Endodermal cell (in vitro differentiated cells): ENCODE data around the gene ATP5MC2. TPM values are rescaled to one million over a fixed set of nuclear protein-coding genes. Genes with fewer than 3 reads are reported as not detected.

Experiments
- DNase-seq: peaks from one replicate; pipeline ENCODE4 v3.0.0-alpha.2; 2017
- H3K27ac ChIP-seq: 2 replicates; pipeline ENCODE4 v1.5.1; 2013; ENCODE audit warnings: mild to moderate bottlenecking, low read depth, low read length, moderate library complexity
- H3K27me3 ChIP-seq: 2 replicates; pipeline ENCODE4 v1.6.1; 2013; ENCODE audit warnings: mild to moderate bottlenecking, low read length, moderate library complexity; ENCODE audit not compliant: insufficient read depth, control insufficient read depth, poor library complexity, severe bottlenecking
- H3K36me3 ChIP-seq: 2 replicates; pipeline ENCODE4 v1.7.0; 2013; ENCODE audit warnings: mild to moderate bottlenecking, low read length, moderate library complexity; ENCODE audit not compliant: control insufficient read depth, insufficient read depth
- H3K4me1 ChIP-seq: one replicate; pipeline ENCODE4 v1.7.0; 2013; ENCODE audit warnings: low read length; ENCODE audit not compliant: control insufficient read depth, insufficient read depth
- H3K4me3 ChIP-seq: 2 replicates; pipeline ENCODE4 v1.5.1; 2013; ENCODE audit warnings: mild to moderate bottlenecking, low read length, moderate library complexity
- H3K9ac ChIP-seq: 2 replicates; pipeline ENCODE4 v1.6.1; 2013; ENCODE audit warnings: mild to moderate bottlenecking, low read length, moderate library complexity; ENCODE audit not compliant: poor library complexity, severe bottlenecking; ENCODE audit errors: extremely low read depth
- H3K9me3 ChIP-seq: 2 replicates; pipeline ENCODE4 v1.6.1; 2013; ENCODE audit warnings: mild to moderate bottlenecking, low read length, moderate library complexity; ENCODE audit not compliant: control insufficient read depth
- H3K27ac Mint-ChIP-seq: 2 replicates; pipeline ENCODE4 v1.8.0; 2020; ENCODE audit warnings: mixed read lengths
- H3K27me3 Mint-ChIP-seq: 2 replicates; pipeline ENCODE4 v1.8.0; 2021; ENCODE audit warnings: mild to moderate bottlenecking, mixed read lengths; ENCODE audit not compliant: insufficient read depth
- H3K36me3 Mint-ChIP-seq: 2 replicates; pipeline ENCODE4 v1.8.0; 2020; ENCODE audit warnings: low read depth, mixed read lengths
- H3K4me1 Mint-ChIP-seq: 2 replicates; pipeline ENCODE4 v1.8.0; 2020; ENCODE audit warnings: mixed read lengths
- H3K4me3 Mint-ChIP-seq: 2 replicates; pipeline ENCODE4 v1.8.0; 2020; ENCODE audit warnings: mild to moderate bottlenecking, moderate library complexity, mixed read lengths
- H3K9me3 Mint-ChIP-seq: 2 replicates; pipeline ENCODE4 v1.8.0; 2020; ENCODE audit warnings: mild to moderate bottlenecking, mixed read lengths
- CTCF ChIP-seq: fragments of 200-600 bp; sonication (generic); conservative IDR thresholded peaks from 2 replicates; pipeline ENCODE4 v1.5.0; 2021; ENCODE audit warnings: antibody characterized with exemption, mild to moderate bottlenecking
- WGBS, 2 experiments: methylation state at CpG; one replicate each; pipeline versions ENCODE4 v1.1.5 to v1.1.7; 2013; ENCODE audit warnings: missing lambda C conversion rate in 2 of 2, mixed read lengths in 1 of 2; ENCODE audit not compliant: insufficient coverage in 1 of 2, insufficient read length in 1 of 2; 5-methylcytosine and 5-hydroxymethylcytosine counted together
- total RNA-seq, 2 donors: library from RNA; stranded (reverse); fragmentation: NEBNext Ultra II Directional in 1 of 2; extraction: Animal tissue kit (Norgen Biotek cat#: 25700) in 1 of 2; gene quantifications; 2 replicates in 1 of 2; 3 replicates in 1 of 2; pipeline ENCODE4 v1.2.1, GENCODE V29; 2021

ATP5MC2 gene
- total RNA-seq, 2 donors from 2014 or later = 299 to 307 TPM

- no peak for DNase-seq
- H3K4me3 Mint-ChIP-seq = no peak overlapping the region
- 96 to 100% methylated on average over 2 to 3 of the region's 3 CpGs for WGBS, 2 experiments
- no peak overlapping the region for H3K27ac Mint-ChIP-seq
- H3K27me3 Mint-ChIP-seq = no peaks in the 10 kb centered on the region
- Histone ChIP-seq H3K27me3 (no peaks in the 10 kb centered on the region), H3K27ac (no peak overlapping the region), H3K9me3 (no peaks in the 10 kb centered on the region), H3K4me1 (no peaks in the 10 kb centered on the region), H3K4me3 (no peak overlapping the region), H3K36me3 (peaks cover 18% of the 10 kb centered on the region), H3K9ac (no peak overlapping the region)
- TF ChIP-seq CTCF = no peak
- no peaks in the 10 kb centered on the region for H3K9me3 Mint-ChIP-seq
- H3K4me1 Mint-ChIP-seq = no peaks in the 10 kb centered on the region
- peaks cover 14% of the 10 kb centered on the region for H3K36me3 Mint-ChIP-seq
Measured at GRCh38 chr12:53617700-53618099, 58.2 kb downstream of the ATP5MC2 start.

GRCh38 chr12:53616950-53617349 lies 58.9 kb downstream of the ATP5MC2 start:
- no peak for TF ChIP-seq CTCF
- DNase-seq = no peak
- Histone ChIP-seq H3K9me3 (no peaks in the 10 kb centered on the region), H3K27ac (no peak overlapping the region), H3K9ac (no peak overlapping the region), H3K27me3 (no peaks in the 10 kb centered on the region), H3K4me1 (no peaks in the 10 kb centered on the region), H3K4me3 (no peak overlapping the region), H3K36me3 (peaks cover 18% of the 10 kb centered on the region)
- H3K27me3 Mint-ChIP-seq = no peaks in the 10 kb centered on the region
- H3K36me3 Mint-ChIP-seq = peaks cover 14% of the 10 kb centered on the region
- H3K27ac Mint-ChIP-seq = no peak overlapping the region
- H3K4me3 Mint-ChIP-seq = no peak overlapping the region
- no peaks in the 10 kb centered on the region for H3K4me1 Mint-ChIP-seq
- no peaks in the 10 kb centered on the region for H3K9me3 Mint-ChIP-seq
- WGBS, 2 experiments = 95 to 100% methylated on average over 3 to 4 of the region's 4 CpGs

Other genes starting within 250 kb of the ATP5MC2 start
- 100 to 1,000 TPM; 184 to 209 TPM for gene PRR13, start 234.3 kb downstream of the ATP5MC2 start, total RNA-seq
- gene PCBP2, start 224.0 kb downstream of the ATP5MC2 start, total RNA-seq = 1,000 to 10,000 TPM; 1,281 to 1,338 TPM
- gene MAP3K12, start 176.6 kb downstream of the ATP5MC2 start, total RNA-seq = 1 to 10 TPM; 5.5 to 8.1 TPM
- gene TARBP2, start 174.8 kb downstream of the ATP5MC2 start, total RNA-seq = 10 to 100 TPM; 48.4 to 60.3 TPM
- gene NPFF, start 168.6 kb downstream of the ATP5MC2 start, total RNA-seq = not detected
- 10 to 100 TPM; 29.0 to 36.6 TPM for gene ATF7, start 49.7 kb downstream of the ATP5MC2 start, total RNA-seq
- 10 to 100 TPM; 41.4 to 45.7 TPM for gene CALCOCO1, start 51.4 kb upstream of the ATP5MC2 start, total RNA-seq
- not detected for gene CISTR, start 75.9 kb upstream of the ATP5MC2 start, total RNA-seq